ENCODE results near the gene PPP1R12B.
"Not testable (repeated sequence)": the region's sequence is repeated elsewhere in the genome, so short reads cannot be mapped to it uniquely, and the experiment has no call there.

PPP1R12B gene

DNA sequence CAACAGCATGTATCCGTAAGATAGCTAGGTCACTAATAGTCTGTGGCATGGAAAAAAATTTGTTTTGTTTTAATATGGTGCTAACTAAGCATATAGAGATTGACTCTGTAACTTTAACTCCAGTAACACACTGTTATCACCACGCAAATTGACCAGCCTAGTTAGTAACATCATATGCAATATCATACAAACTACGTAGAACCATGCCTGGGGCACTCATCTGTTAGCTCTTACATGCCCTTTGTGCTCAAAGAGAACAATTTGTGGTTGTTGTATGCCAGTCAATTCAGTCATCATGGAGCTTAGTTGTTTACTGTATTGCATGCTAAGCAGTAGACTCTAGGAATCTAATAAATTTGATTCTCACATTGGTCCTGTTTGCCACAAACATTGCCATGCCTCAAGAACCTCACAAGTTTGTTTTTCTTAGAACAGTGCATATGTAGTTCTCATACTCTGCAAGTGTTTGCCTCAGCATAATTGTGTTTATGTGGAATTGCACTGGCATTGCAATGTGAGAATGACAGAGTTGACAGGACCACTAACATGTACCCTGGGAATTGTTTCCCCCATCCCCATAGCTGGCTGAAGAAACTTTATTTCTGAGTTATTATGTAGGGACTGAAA is 179.7 kb downstream of the PPP1R12B start:
- DNase-seq (ENCODE audit: low read depth in 2 of 2), result not testable (repeated sequence)

DNA sequence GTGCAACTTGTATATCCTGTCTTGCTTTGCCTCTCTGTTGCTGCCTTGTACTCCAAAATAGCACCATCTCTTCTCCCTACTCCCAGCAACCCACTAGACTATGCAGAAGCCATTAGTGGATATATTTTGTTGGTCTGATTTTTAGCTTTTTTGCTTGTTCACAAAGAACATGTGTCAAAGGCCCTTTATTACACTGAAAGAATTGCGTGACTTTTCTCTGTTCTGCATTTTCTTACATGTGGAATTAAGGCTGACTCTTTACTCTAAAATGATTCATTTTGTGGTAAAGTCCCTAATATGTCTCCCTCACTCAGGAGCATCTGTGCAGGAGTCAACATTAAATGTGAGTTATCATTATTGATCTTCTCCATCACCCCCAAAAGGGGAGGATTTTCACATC is 182.2 kb downstream of the PPP1R12B start:
- DNase-seq (ENCODE audit: low read depth in 2 of 2), result not testable (repeated sequence)

DNA sequence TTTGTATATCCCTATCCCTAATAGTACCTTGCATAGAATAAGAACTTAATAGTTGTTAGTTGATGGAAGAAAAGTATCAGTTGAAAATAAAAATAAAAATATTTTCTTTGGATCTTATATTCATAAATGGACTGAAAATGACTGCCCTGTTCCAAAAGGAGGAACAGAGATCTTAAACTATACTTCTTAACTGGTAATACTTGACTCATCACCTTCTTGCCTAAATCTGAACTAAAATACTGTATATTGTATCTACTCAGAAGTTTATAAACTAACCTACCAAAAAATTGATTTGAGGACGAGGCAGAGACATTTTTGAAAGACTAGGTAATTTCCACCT is 182.9 kb downstream of the PPP1R12B start:
- DNase-seq (ENCODE audit: low read depth in 2 of 2), result no peak

DNA sequence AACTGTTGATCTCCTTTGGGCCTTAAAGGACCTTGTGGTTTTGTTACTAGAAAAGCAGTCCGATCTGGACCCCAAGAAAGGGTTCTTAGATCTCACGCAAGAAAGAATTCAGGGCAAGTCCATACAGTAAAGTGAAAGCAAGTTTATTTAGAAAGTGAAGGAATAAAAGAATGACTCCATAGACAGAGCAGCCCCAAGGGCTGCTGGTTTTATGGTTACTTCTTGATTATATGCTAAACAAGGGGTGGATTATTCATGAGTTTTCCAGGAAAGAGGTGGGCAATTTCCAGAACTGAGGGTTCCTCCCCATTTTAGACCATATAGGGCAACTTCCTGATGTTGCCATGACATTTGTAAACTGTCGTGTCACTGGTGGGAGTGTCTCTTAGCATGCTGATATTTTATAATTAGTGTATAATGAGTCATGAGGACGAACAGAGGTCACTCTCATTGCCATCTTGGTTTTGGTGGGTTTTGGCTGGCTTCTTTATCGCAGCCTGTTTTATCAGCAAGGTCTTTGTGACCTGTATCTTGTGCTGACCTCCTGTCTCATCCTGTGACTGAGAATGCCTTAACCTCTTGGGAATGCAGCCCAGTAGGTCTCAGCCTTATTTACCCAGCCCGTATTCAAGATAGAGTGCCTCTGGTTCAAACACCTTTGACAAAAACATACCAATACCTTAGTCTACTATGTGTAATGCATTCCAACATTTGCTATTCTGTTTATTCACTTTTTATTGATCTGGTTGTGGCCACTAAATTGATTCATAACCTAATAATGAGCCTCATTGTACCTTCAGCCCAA is 183.5 kb downstream of the PPP1R12B start:
- DNase-seq (ENCODE audit: low read depth in 2 of 2), result not testable (repeated sequence)

DNA sequence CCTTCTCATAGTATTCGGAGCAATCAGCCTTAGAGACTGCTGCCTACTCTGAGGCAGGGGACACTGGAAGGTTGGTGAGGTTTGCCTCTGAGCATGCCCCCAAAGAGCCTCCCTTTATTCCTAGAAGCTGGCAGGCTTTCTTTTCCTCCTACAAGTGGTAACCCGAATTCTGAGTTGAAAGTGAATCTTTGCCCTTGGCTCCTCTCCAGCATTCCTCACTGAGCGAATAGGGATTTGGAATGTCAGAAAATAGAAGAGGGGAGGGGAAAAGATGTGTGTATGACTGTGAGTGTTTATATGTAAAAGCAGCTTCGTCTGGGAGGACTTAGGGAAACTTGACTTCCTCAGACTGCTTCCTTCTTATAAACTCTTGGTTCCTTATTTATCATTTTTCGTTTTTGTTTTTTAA is 190.7 kb downstream of the PPP1R12B start:
- DNase-seq (ENCODE audit: low read depth in 2 of 2), result not testable (repeated sequence)

DNA sequence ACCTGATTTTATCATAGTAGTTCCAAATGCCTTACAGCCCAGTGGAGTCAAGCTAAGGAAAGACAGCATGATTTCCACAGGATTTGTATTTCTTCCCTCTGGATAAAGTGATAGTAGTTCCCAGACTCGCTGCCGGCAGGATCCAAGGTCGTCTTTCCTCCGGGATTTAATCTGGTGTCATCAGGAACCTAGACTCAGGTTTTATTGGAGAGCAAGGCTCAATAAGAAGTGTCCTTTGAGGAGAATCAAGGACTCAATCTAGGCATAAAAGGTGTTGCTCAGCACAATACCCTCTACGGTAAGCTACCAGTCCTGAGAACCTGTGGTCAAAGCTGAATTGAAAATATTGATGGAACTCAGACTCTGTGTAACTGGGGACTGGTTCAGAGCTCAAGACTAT is 191.1 kb downstream of the PPP1R12B start:
- not testable (repeated sequence) for DNase-seq (ENCODE audit: low read depth in 2 of 2)

DNA sequence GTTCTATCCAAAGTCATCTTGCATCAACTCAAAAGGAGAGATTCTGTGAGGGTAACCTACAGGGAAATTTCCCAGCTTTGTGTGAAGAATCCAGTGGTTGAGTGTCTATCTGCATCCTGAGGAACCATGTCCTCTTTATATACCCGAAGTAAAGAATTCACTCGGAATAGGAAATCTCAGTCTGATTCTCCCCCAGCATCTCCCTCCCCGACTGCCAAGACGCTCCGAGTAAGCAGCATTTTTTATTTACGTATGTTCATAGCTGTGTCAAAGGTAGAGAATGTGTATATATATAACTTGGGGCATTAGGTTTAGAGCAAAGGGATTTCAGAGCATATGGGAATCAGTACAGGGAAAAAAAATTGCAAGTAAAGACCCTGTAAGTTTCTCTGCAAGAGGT is 191.5 kb downstream of the PPP1R12B start:
- no peak for DNase-seq (ENCODE audit: low read depth in 2 of 2)

DNA sequence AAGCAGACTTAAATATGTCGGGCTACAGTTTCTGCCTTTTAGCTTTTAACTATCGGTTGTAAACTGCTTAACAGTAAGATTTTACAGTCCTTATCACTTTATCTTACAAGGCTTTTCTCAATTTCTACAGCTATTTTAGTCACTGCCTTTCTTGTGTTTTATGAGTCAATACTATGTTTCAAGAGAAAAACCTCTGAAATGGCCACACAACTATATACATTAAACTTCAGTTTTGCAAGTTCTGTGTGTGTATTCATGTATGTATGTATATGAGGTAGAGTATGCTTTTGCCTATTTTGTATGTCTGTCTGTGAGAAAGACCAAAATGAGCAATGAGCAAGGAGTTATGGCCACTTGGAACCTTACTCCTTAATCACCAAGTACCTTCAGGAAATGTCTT is 191.9 kb downstream of the PPP1R12B start:
- no peak for DNase-seq (ENCODE audit: low read depth in 2 of 2)

DNA sequence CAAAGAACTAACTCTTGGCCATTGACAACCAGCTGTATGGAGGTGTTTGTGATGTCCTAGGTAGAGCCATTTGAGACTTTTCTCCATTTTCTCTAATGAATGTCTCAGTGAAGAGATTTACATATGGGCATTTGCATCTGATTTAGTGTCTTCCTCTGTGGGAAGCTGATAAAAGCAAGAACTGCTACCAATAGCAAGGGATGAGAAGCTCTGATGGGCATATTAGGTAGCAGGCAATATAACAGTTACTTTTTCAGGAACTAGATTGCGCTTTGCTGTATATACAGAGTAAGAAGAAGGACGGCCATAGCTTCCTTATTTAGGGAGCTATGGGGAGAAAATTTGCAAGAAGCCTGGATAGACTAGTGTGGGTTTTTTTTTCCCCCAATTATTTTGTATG is 192.4 kb downstream of the PPP1R12B start:
- DNase-seq (ENCODE audit: low read depth in 2 of 2), result not testable (repeated sequence)

DNA sequence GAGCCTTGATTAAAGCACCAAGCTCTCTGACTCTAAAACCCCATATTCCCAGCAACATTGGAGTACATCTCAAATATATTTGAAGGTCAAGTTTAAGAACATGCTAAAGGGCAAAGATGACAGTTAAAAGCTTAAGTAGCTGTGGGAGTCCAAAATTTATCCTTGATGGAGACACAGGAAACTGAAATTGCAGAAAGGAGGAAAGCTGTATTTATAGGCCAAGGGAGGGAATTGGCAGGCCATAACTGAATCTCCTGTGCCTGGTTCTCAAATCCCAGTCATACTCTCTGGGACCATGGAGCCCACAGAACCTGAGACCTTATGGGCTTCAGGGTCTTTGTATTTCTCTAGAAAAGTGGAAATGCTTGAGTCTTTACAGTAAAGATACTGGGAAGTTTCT is 193.9 kb downstream of the PPP1R12B start:
- DNase-seq (ENCODE audit: low read depth in 2 of 2), result not testable (repeated sequence)

DNA sequence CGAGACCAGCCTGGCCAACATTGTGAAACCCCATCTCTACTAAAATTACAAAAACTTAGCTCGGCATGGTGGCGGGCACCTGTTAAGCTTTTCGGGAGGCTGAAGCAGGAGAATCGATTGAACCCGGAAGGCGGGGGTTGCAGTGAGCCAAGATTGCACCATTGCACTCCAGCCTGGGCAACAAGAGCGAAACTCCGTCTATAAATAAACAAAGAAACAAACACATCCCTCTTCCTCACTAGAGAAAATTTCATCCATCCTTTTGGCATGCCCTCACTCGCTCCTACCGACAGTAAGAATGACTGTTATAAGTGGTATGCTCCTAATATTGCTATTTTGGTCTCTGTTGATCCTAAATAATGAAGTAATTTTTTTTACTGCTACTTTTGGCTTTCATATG is 195.0 kb downstream of the PPP1R12B start:
- DNase-seq (ENCODE audit: low read depth in 2 of 2), result not testable (repeated sequence)

DNA sequence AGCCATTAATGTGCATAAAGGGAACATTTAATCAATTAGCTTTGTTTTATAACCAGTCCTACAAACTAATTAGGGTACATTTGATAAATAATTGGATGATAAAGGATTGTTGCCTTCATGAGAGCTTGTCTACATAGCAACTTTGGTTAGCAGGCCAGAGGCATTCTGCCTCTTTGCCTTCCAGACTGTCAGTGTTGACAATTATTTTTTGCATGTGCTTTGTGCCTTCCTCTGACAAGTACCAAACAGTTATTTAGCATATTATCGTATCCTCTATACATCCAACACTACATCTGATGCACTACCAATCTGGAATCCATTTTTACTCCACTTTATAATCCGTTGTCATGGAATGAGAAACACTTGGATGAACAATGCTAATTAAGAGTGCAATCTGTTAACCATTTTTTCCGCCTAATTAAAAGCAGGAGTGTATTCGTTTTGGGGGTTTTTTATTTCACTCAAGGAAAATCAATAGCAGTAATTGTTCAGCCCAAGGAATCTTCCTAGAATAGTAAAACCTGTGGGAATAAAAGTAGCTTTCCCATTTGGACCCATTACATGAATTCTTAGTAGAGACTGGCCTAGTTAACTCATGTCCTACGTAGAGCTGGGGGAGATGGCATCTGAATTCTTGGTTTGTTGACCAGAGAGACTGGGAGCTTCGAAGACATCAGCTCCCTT is 196.4 kb downstream of the PPP1R12B start:
- DNase-seq (ENCODE audit: low read depth in 2 of 2), result not testable (repeated sequence)

DNA sequence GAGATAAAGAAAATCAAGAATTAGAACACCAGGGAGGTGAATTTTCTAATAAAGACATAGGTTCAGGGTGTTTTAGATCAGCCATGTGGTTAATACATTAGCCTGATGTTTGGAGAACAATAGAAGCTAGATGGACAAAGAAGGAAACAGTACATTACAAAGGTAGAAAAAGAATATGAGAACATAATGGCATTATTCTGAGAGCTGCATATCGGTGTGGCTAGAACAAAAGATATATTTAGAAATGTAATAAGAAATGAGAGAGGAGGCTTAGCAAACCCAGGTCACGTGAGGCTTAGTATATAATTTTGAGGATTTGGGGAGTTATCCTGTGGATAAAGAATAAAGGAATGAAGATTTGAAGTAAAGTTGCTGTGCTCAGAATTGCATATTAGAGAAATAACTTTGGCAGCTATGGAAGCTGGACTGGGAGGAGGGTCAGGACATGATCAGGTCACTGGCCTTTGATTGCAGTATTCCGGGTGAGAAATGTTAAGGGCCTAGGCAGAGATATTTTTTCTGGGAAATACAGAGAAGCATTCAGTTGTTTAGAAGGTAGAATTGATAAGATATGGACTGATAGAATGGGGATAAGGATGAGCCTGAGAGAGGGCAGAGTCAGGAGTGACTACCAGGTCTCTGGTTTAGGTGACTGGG is 197.3 kb downstream of the PPP1R12B start:
- DNase-seq (ENCODE audit: low read depth in 2 of 2), result not testable (repeated sequence)

DNA sequence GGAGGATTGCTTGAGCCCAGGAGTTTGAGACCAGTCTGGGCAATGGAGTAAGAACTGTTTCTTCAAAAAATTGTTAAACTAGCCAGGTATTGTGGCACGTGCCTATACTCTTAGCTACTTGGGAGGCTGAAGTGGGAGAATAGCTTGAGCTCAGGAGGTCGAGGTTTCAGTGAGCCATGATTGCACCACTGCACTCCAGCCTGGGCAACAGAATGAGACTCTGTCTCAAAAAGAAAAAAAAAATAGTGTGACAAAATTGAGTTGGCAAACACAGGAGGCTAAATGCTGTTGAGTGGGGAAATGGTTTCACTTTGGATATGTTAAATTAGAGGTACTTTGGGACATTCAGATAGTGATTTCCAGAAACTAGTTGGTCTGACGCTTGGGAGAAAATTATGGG is 197.9 kb downstream of the PPP1R12B start:
- not testable (repeated sequence) for DNase-seq (ENCODE audit: low read depth in 2 of 2)

DNA sequence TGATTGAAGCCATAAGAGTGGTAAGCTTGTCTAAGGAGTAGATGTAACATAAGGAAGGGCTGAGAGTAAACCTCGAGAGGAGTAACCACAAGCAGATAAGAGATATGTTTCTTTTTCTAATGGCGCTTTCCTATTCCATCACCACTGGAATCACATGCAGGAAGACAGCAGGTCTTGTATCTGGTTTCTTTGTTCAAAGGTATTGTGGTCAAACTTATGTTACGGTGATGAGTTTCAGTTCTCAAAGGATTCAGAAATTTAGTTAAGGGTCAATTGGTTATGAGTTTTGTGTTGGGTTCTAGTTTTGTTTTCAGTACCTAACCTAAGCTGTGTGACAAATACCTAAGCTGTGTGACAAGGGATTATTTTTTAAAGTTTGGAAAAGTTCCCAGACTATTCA is 198.3 kb downstream of the PPP1R12B start:
- not testable (repeated sequence) for DNase-seq (ENCODE audit: low read depth in 2 of 2)

DNA sequence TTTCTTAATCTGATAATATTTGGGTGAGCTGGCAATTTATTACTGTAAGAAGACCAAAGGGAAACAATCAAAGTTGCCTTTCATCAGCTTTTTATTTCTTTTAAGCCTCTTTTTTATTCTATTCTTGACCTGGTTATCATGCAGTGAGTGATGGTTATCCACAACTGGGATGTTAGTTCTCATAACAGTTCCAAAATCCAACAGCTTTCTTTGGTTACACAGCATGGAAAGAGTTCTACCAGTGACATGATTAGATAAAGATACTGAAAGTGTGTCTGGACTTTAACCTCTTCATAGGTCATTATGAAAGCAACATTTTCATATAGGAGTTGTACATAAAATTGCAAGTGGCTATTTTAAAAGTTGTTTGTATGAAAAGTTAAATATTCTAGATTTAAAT is 198.7 kb downstream of the PPP1R12B start:
- DNase-seq (ENCODE audit: low read depth in 2 of 2), result no peak

DNA sequence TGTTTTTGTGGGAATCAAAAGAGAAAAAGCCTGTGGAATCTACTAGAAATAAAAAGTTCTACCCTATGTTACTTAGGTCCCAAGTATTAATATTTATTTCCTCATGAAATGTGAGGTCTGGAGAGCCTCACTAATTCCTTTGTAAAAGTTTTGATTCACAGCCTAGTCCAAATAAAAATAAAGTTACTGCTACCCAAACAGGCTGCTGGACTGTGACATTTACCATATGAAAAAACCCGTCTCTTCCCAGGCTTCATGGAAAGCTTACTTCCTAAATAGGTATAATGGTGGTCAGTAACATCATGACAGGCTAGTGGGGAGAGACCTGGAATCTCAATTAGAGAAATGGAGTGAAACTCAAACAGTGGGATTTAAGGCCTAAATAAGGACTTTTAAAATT is 201.6 kb downstream of the PPP1R12B start:
- not testable (repeated sequence) for DNase-seq (ENCODE audit: low read depth in 2 of 2)

DNA sequence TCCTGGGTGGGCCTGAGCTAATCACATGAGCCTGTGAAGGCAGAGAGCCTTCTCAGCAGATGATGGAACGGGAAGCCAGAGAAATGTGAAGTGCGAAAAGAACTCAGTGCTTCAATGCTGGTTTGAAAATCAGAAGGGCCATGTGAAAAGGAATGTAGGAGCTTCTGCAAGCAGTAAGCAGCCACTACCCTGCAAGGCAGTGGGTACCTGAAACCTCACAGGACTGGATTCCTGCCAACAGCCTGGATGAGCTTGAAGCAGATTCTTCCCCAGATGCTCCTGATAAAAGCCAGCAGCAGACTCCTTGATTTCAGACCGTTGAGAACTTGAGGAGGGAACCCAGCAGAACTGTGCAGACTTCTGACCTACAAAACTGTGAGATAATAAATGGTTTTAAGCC is 203.2 kb downstream of the PPP1R12B start:
- DNase-seq (ENCODE audit: low read depth in 2 of 2), result no peak

DNA sequence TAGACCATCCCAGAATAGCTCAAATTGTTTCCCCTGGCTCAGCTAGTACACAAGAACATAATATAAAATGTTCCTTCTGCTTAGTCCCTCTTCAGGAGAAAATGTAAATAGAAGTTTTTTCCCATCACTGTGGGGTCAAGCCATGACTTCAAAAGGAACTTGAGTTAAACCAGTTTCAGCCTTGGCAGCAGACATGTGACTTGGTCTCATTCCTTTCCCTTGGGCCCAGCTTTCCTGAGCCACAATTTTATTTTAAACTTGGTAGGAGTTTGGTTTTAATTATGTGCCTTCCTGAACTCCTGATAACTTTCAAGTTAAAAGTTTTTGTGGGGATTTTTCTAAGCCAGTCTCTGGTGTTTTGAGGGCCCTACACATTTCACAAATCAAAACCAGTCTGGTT is 204.1 kb downstream of the PPP1R12B start:
- DNase-seq (ENCODE audit: low read depth in 2 of 2), result not testable (repeated sequence)

DNA sequence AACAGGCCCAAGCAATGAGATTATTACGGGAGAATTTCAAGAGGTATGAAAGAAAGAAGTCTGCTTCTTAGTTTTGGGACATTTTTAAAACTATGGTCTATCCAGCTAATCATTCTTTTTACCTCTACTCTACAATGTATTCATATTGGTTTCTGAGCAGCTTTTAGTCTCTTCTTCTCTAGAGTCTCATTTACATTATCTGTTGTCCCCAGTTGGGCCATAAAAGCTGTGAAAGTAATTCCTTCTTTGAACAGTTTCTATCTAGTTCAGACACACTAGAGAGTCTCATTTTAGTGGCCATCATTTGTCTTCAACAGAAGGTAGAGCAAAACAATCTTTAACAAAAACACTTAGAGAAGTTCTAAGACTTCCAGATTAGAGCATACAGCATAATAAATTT is 204.6 kb downstream of the PPP1R12B start:
- DNase-seq (ENCODE audit: low read depth in 2 of 2), result not testable (repeated sequence)

DNA sequence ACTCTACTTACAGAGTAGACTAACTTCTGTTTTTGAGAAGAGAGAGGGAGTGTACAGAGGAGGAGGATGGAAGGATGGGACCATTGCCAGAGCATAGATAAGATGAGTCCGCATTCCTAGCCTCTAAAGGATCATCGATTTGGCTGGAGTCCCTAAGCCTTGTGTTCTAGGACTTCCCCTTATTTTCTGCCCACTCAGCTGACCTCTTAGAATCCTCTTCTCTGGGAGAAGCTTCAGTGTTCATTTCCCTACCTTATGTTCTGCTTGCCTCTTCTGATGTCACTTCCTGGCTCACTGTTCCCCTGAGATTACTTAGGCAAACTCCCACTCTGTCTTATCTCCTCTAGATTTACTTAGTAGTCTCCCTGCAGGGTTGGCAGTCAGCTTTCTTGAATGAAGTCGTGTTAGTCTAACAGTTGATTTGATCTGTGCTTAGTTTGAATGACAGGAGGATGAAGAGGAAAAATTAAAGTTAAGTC is 205.1 kb downstream of the PPP1R12B start:
- no peak for DNase-seq (ENCODE audit: low read depth in 2 of 2)

DNA sequence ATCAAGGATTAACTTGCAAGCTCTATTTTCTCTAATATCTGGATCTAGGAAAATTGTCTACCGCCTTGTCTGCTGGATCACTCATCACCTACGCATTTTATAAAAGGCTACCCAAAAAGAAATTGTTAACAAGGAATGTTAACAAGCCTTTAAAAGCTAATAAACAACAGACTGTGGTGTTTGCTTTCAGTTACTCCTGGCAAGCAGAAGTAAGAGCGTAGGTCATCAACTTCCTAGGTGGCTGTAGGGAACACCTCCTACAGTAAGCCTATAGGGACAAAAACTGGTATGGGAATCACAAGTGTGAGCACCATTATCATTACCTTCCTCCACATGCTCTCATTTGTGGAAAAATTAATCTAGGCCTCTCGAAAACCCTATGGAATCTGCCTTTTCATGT is 206.1 kb downstream of the PPP1R12B start:
- not testable (repeated sequence) for DNase-seq (ENCODE audit: low read depth in 2 of 2)
